ENCODE measurements around the gene DSP. TPM values are rescaled to one million over a fixed set of nuclear protein-coding genes. Genes with fewer than 3 reads are reported as not detected.

The DSP gene
- total and polyA plus RNA-seq, 2 experiments from 2014 or later = 16.8 to 43.7 TPM

DNA sequence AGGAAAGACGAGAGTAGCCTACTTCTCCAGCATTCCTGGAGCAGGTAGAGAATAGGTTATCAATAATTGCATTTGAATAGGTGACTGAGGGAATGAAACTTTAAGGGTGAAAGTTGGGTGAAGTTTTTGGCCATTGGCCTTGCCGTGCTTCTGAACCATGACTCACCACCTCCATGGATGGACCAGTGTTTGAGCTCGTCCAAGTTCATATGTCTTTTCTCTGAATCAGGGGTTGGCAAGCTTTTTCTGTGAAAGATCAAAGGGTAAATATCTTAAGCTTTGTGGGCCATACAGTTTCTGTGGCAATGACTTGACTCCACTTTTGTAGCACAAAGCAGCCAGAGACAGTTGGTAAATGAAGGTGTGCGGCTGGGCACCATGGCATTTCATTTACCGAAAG lies 80.3 kb downstream of the DSP start (continued):
- TF ChIP-seq ZNF114 (CRISPR knock-in tag; IDR thresholded peaks at IDR 0.05) = no peak
- TF ChIP-seq, protein P1, sequence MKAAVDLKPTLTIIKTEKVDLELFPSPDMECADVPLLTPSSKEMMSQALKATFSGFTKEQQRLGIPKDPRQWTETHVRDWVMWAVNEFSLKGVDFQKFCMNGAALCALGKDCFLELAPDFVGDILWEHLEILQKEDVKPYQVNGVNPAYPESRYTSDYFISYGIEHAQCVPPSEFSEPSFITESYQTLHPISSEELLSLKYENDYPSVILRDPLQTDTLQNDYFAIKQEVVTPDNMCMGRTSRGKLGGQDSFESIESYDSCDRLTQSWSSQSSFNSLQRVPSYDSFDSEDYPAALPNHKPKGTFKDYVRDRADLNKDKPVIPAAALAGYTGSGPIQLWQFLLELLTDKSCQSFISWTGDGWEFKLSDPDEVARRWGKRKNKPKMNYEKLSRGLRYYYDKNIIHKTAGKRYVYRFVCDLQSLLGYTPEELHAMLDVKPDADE (IDR thresholded peaks at IDR 0.05) = no peak
- no peak for TF ChIP-seq EZH2 (IDR thresholded peaks at IDR 0.05; ENCODE audit: low read depth, unreplicated experiment)
- no peak for TF ChIP-seq CREB1 (CRISPR knock-in tag; IDR thresholded peaks at IDR 0.05; ENCODE audit: low read depth)
- TF ChIP-seq JUNB (IDR thresholded peaks at IDR 0.05; ENCODE audit: unreplicated experiment) = no peak
- TF ChIP-seq, protein P2, sequence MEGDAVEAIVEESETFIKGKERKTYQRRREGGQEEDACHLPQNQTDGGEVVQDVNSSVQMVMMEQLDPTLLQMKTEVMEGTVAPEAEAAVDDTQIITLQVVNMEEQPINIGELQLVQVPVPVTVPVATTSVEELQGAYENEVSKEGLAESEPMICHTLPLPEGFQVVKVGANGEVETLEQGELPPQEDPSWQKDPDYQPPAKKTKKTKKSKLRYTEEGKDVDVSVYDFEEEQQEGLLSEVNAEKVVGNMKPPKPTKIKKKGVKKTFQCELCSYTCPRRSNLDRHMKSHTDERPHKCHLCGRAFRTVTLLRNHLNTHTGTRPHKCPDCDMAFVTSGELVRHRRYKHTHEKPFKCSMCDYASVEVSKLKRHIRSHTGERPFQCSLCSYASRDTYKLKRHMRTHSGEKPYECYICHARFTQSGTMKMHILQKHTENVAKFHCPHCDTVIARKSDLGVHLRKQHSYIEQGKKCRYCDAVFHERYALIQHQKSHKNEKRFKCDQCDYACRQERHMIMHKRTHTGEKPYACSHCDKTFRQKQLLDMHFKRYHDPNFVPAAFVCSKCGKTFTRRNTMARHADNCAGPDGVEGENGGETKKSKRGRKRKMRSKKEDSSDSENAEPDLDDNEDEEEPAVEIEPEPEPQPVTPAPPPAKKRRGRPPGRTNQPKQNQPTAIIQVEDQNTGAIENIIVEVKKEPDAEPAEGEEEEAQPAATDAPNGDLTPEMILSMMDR (conservative IDR thresholded peaks at IDR 0.05; ENCODE audit: low read depth in 2 of 2) = no peak

DNA sequence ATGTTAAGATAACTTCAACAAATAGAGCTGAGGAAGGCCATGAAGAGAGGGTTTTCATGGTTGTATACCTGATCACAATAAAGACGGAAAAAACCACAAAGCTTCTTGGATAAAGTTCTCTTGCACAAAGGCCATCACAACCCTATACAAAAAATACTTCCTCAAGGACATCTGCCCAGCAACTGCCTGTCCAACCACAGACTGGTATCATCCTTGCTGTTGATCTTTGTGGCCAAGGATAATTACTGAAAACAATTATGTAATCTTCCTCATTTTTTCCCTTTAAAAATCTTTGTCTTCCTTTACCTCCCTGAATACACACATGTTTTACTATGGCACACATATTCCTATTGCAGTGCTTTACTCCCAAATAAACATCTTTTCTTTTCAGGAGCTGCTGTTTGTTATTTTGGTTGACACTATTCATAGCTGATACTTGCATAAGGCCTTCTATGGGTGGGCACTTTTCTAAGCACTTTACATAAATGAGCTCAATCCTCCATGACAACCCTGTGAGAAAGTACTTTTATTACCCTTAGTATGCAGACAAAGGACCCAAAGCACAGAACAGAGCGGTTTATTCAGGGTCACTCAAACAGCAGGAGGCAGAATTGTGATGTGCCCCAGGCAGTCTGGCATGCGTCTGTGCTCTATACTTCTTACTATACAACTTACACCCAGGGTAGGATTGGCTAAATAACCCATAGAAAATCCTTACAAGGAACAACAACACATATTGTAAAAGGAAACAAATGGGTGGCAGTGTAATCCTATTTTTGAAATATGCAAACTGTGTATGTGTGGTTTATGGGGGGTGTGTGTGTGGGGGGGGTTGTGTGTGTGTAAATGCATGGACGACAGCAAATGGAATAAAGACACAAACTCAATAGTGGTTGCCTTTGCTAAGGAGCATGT lies 83.6 kb downstream of the DSP start:
- H4K20me1 ChIP-seq (replicated peaks; ENCODE audit: insufficient read depth) = no peaks in the 10 kb centered on the region
- Mint-ChIP-seq H3K27ac (no peak overlapping the region), H3K27me3 (ENCODE audit: insufficient read depth, low read depth, poor library complexity) (no peaks in the 10 kb centered on the region), H3K9me3 (no peaks in the 10 kb centered on the region), H3K4me1 (peaks cover 16% of the 10 kb centered on the region), H3K4me3 (no peak overlapping the region), H3K36me3 (ENCODE audit: low read depth) (no peaks in the 10 kb centered on the region)
- no peaks in the 10 kb centered on the region for H3K9me2 ChIP-seq (ENCODE audit: insufficient read depth)
- peak overlapping the region; percentile 33; the same call in 1 of the 2 replicates for H3K4me2 ChIP-seq
- H3K4me1 ChIP-seq (ENCODE audit: insufficient read depth) = peaks cover 10% of the 10 kb centered on the region
- H3K4me3 ChIP-seq = no peak overlapping the region
- ATAC-seq (peak; percentile 83), DNase-seq (ENCODE audit: low spot score) (peak; percentile 24)
- no peaks in the 10 kb centered on the region for H3K79me2 ChIP-seq (replicated peaks; ENCODE audit: insufficient read depth)
- no peaks in the 10 kb centered on the region for H3F3A ChIP-seq (replicated peaks; ENCODE audit: low read depth)
- no peaks in the 10 kb centered on the region for H3K27me3 ChIP-seq (ENCODE audit: insufficient read depth)
- no peak overlapping the region for H3K27ac ChIP-seq (ENCODE audit: low read depth)
- H2AFZ ChIP-seq = no peak overlapping the region
- no peaks in the 10 kb centered on the region for H3K36me3 ChIP-seq (ENCODE audit: insufficient read depth)
- TF ChIP-seq, protein P2 (conservative IDR thresholded peaks at IDR 0.05; ENCODE audit: low read depth in 2 of 2) = 0 out of 4 replicates have a peak, but pooled peaks of 1 of the 2 experiments have one; percentile 7
- TF ChIP-seq, protein P3, sequence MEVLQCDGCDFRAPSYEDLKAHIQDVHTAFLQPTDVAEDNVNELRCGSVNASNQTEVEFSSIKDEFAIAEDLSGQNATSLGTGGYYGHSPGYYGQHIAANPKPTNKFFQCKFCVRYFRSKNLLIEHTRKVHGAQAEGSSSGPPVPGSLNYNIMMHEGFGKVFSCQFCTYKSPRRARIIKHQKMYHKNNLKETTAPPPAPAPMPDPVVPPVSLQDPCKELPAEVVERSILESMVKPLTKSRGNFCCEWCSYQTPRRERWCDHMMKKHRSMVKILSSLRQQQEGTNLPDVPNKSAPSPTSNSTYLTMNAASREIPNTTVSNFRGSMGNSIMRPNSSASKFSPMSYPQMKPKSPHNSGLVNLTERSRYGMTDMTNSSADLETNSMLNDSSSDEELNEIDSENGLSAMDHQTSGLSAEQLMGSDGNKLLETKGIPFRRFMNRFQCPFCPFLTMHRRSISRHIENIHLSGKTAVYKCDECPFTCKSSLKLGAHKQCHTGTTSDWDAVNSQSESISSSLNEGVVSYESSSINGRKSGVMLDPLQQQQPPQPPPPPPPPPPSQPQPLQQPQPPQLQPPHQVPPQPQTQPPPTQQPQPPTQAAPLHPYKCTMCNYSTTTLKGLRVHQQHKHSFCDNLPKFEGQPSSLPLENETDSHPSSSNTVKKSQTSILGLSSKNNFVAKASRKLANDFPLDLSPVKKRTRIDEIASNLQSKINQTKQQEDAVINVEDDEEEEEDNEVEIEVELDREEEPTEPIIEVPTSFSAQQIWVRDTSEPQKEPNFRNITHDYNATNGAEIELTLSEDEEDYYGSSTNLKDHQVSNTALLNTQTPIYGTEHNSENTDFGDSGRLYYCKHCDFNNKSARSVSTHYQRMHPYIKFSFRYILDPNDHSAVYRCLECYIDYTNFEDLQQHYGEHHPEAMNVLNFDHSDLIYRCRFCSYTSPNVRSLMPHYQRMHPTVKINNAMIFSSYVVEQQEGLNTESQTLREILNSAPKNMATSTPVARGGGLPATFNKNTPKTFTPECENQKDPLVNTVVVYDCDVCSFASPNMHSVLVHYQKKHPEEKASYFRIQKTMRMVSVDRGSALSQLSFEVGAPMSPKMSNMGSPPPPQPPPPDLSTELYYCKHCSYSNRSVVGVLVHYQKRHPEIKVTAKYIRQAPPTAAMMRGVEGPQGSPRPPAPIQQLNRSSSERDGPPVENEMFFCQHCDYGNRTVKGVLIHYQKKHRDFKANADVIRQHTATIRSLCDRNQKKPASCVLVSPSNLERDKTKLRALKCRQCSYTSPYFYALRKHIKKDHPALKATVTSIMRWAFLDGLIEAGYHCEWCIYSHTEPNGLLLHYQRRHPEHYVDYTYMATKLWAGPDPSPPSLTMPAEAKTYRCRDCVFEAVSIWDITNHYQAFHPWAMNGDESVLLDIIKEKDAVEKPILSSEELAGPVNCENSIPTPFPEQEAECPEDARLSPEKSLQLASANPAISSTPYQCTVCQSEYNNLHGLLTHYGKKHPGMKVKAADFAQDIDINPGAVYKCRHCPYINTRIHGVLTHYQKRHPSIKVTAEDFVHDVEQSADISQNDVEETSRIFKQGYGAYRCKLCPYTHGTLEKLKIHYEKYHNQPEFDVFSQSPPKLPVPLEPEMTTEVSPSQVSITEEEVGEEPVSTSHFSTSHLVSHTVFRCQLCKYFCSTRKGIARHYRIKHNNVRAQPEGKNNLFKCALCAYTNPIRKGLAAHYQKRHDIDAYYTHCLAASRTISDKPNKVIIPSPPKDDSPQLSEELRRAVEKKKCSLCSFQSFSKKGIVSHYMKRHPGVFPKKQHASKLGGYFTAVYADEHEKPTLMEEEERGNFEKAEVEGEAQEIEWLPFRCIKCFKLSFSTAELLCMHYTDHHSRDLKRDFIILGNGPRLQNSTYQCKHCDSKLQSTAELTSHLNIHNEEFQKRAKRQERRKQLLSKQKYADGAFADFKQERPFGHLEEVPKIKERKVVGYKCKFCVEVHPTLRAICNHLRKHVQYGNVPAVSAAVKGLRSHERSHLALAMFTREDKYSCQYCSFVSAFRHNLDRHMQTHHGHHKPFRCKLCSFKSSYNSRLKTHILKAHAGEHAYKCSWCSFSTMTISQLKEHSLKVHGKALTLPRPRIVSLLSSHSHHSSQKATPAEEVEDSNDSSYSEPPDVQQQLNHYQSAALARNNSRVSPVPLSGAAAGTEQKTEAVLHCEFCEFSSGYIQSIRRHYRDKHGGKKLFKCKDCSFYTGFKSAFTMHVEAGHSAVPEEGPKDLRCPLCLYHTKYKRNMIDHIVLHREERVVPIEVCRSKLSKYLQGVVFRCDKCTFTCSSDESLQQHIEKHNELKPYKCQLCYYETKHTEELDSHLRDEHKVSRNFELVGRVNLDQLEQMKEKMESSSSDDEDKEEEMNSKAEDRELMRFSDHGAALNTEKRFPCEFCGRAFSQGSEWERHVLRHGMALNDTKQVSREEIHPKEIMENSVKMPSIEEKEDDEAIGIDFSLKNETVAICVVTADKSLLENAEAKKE (CRISPR knock-in tag; IDR thresholded peaks at IDR 0.05) = no peak

Data from GM23338 (cell line).